ENCODE results near the gene HEPACAM2. TPM values are rescaled to one million over a fixed set of nuclear protein-coding genes. Genes with fewer than 3 reads are reported as not detected.

The HEPACAM2 gene
- total RNA-seq, 2 donors from 2014 or later: 0.41 to 0.45 TPM

- Histone ChIP-seq H3K4me3 (no peak overlapping the region), H3K27me3 (replicated peaks; ENCODE audit: insufficient read depth) (no peaks in the 10 kb centered on the region), H3K9me3 (no peaks in the 10 kb centered on the region), H3K27ac (no peak overlapping the region), H3K4me1 (replicated peaks) (no peaks in the 10 kb centered on the region), H3K36me3 (no peaks in the 10 kb centered on the region)
- 1% methylated on average over 2 of the region's 2 CpGs for WGBS
- no peak for TF ChIP-seq POLR2AphosphoS5 (IDR thresholded peaks at IDR 0.05)
- peak; percentile 46 to 91 (median 78) for TF ChIP-seq CTCF (IDR thresholded peaks at IDR 0.05)
- DNase-seq (ENCODE audit: low spot score): peak; percentile 40
- intact Hi-C loops (cut with DNase I): no loop called here
Measured at GRCh38 chr7:93228302-93228701, 2.0 kb upstream of the HEPACAM2 start.

GRCh38 chr7:93219868-93220267, 6.4 kb downstream of the HEPACAM2 start:
- intact Hi-C loops (cut with DNase I): no loop called here
- no peaks in the 10 kb centered on the region for H3K27me3 ChIP-seq (replicated peaks; ENCODE audit: insufficient read depth)
- no peak for TF ChIP-seq POLR2AphosphoS5 (IDR thresholded peaks at IDR 0.05)
- TF ChIP-seq POLR2A (IDR thresholded peaks at IDR 0.05): no peak
- TF ChIP-seq CTCF (IDR thresholded peaks at IDR 0.05): no peak
- 66% methylated on average over 1 of the region's 1 CpG for WGBS
- no peak overlapping the region for H3K4me3 ChIP-seq
- no peaks in the 10 kb centered on the region for H3K9me3 ChIP-seq
- H3K36me3 ChIP-seq: no peaks in the 10 kb centered on the region
- H3K4me1 ChIP-seq (replicated peaks): no peaks in the 10 kb centered on the region
- H3K27ac ChIP-seq: no peak overlapping the region
- DNase-seq (ENCODE audit: low spot score): no peak

GRCh38 chr7:93218997-93219827, 7.1 kb downstream of the HEPACAM2 start:
- H3K9me3 ChIP-seq: no peaks in the 10 kb centered on the region
- DNase-seq (ENCODE audit: low spot score): no peak
- WGBS: 82% methylated on average over 10 of the region's 10 CpGs
- H3K27me3 ChIP-seq (replicated peaks; ENCODE audit: insufficient read depth): no peaks in the 10 kb centered on the region
- no peaks in the 10 kb centered on the region for H3K4me1 ChIP-seq (replicated peaks)
- no peak overlapping the region for H3K27ac ChIP-seq
- no peak overlapping the region for H3K4me3 ChIP-seq
- intact Hi-C loops (cut with DNase I): no loop called here
- TF ChIP-seq POLR2AphosphoS5 (IDR thresholded peaks at IDR 0.05) (no peak), CTCF (IDR thresholded peaks at IDR 0.05) (no peak), POLR2A (IDR thresholded peaks at IDR 0.05) (no peak)
- H3K36me3 ChIP-seq: no peaks in the 10 kb centered on the region

GRCh38 chr7:93212881-93213280, 13.4 kb downstream of the HEPACAM2 start:
- no peaks in the 10 kb centered on the region for H3K27me3 ChIP-seq (replicated peaks; ENCODE audit: insufficient read depth)
- H3K36me3 ChIP-seq: no peaks in the 10 kb centered on the region
- H3K27ac ChIP-seq: no peak overlapping the region
- no peaks in the 10 kb centered on the region for H3K9me3 ChIP-seq
- TF ChIP-seq CTCF (IDR thresholded peaks at IDR 0.05) (no peak), POLR2AphosphoS5 (IDR thresholded peaks at IDR 0.05) (peak; percentile 15)
- WGBS: 8% methylated on average over 1 of the region's 1 CpG
- no peaks in the 10 kb centered on the region for H3K4me1 ChIP-seq (replicated peaks)
- intact Hi-C loops (cut with DNase I): no loop called here
- DNase-seq (ENCODE audit: low spot score): no peak
- H3K4me3 ChIP-seq: no peak overlapping the region

GRCh38 chr7:93211228-93211818, 14.9 kb downstream of the HEPACAM2 start:
- Histone ChIP-seq H3K4me3 (no peak overlapping the region), H3K27me3 (replicated peaks; ENCODE audit: insufficient read depth) (no peaks in the 10 kb centered on the region), H3K4me1 (replicated peaks) (peaks cover under 1% of the 10 kb centered on the region), H3K27ac (no peak overlapping the region), H3K9me3 (no peaks in the 10 kb centered on the region), H3K36me3 (no peaks in the 10 kb centered on the region)
- intact Hi-C loops (cut with DNase I): no loop called here
- WGBS: 85% methylated on average over 5 of the region's 5 CpGs
- DNase-seq (ENCODE audit: low spot score): no peak
- TF ChIP-seq CTCF (IDR thresholded peaks at IDR 0.05) (no peak), POLR2A (IDR thresholded peaks at IDR 0.05) (no peak), POLR2AphosphoS5 (IDR thresholded peaks at IDR 0.05) (no peak)

Measured in prostate gland (tissue), 2 donors.